Activated naive CD4-positive, alpha-beta T cell treated with anti-CD3 and anti-CD28 coated beads, Interleukin-2, amount 50 U/mL, for 72 hours (primary cell): ENCODE data around the gene SNX25. TPM values are rescaled to one million over a fixed set of nuclear protein-coding genes. Genes with fewer than 3 reads are reported as not detected.
"Not testable (repeated sequence)": the region's sequence is repeated elsewhere in the genome, so short reads cannot be mapped to it uniquely, and the experiment has no call there.

Experiments
- ATAC-seq, 2 donors: fragments of 150-1000 bp; cut with Tn5 transposase; 2 replicates each; pipeline ENCODE4 v1.10.0; 2021; ENCODE audit warnings: mild to moderate bottlenecking in 2 of 2, moderate library complexity in 2 of 2
- DNase-seq, 2 donors: peaks; one replicate each; pipeline ENCODE4 v3.0.0; 2021 to 2022; ENCODE audit warnings: low spot score in 2 of 2
- H3K27ac Mint-ChIP-seq, 2 donors: one replicate each; pipeline ENCODE4 v1.8.0; 2022; ENCODE audit warnings: mild to moderate bottlenecking in 2 of 2, mixed read lengths in 2 of 2
- H3K36me3 Mint-ChIP-seq, 2 donors: one replicate each; pipeline ENCODE4 v1.8.0; 2022; ENCODE audit warnings: mixed read lengths in 2 of 2
- H3K9me3 Mint-ChIP-seq, 2 donors: one replicate each; pipeline ENCODE4 v1.8.0; 2022; ENCODE audit warnings: mixed read lengths in 2 of 2
- total RNA-seq, 2 donors: library from RNA; stranded (reverse); gene quantifications; one replicate each; pipeline ENCODE4 v1.2.3, GENCODE V29; 2022

Gene SNX25
- total RNA-seq, 2 donors from 2014 or later: 9.8 to 19.9 TPM

- ATAC-seq, H3K9me3 Mint-ChIP-seq, DNase-seq: not testable (repeated sequence)
- Mint-ChIP-seq H3K36me3 (peaks cover 9 to 25% of the 10 kb centered on the region in 2 donors), H3K27ac (peak overlapping the region in 1 of 2 donors; percentile 84)
Measured at GRCh38 chr4:185329879-185330510, 120.6 kb downstream of the SNX25 start.

- no peak for DNase-seq
- Mint-ChIP-seq H3K9me3 (peaks cover 0 to 7% of the 10 kb centered on the region in 2 donors), H3K36me3 (peaks cover 9 to 32% of the 10 kb centered on the region in 2 donors), H3K27ac (no peak overlapping the region)
- ATAC-seq: peak in 1 of 2 donors; percentile 44
Measured at GRCh38 chr4:185332575-185333464, 123.4 kb downstream of the SNX25 start.

DNA sequence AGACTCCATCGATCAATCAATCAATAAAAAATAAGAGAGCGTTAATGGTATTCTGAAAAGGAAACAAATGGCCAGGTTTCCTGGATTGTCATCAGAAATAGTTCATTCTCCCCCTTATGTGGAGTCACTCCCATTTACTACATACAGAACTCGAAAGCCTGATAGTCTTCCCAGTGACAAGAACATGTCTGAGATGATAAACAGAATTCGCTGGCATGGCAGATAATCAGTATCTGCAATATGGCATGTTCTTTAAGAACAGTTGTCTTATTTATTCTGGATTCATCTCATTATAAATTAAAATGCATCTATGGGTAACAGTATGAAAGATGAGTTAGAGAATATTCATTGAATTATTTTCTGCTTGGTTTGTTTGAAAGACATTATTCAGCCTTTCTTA, 124.9 kb downstream of the SNX25 start:
- Mint-ChIP-seq H3K36me3 (peaks cover 2 to 28% of the 10 kb centered on the region in 2 donors), H3K9me3 (peaks cover 0 to 2% of the 10 kb centered on the region in 2 donors), H3K27ac (no peak overlapping the region)
- no peak for DNase-seq
- no peak for ATAC-seq

GRCh38 chr4:185335579-185335978, 126.2 kb downstream of the SNX25 start:
- Mint-ChIP-seq H3K27ac (no peak overlapping the region), H3K9me3 (no peaks in the 10 kb centered on the region), H3K36me3 (peaks cover 0 to 22% of the 10 kb centered on the region in 2 donors)
- no peak for DNase-seq
- no peak for ATAC-seq

- Mint-ChIP-seq H3K9me3 (no peaks in the 10 kb centered on the region), H3K27ac (no peak overlapping the region), H3K36me3 (peaks cover 6 to 28% of the 10 kb centered on the region in 2 donors)
- no peak for DNase-seq
- ATAC-seq: no peak
Measured at GRCh38 chr4:185339941-185340340, 130.5 kb downstream of the SNX25 start.

DNA sequence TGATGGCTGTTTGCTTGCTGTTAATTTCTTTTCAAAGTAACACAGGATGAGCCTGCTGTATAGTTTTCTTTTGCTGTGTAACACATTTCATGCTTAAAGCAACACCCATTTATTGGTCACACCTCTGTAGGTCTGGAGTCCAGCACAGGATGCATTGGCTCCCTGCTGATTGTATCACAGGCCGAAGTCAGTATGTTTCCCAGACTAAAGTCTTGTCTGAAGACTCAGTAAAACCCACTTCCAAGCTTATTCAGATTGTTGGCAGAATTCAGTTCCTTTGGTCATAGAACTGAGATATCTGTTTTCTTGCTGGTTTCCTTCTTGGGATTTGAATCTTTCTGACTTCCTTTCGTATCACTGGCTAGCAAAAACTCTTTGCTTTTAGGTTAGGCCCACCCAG, 132.0 kb downstream of the SNX25 start:
- DNase-seq: no peak
- Mint-ChIP-seq H3K36me3 (peaks cover 6 to 26% of the 10 kb centered on the region in 2 donors), H3K27ac (no peak overlapping the region), H3K9me3 (no peaks in the 10 kb centered on the region)
- ATAC-seq: no peak

DNA sequence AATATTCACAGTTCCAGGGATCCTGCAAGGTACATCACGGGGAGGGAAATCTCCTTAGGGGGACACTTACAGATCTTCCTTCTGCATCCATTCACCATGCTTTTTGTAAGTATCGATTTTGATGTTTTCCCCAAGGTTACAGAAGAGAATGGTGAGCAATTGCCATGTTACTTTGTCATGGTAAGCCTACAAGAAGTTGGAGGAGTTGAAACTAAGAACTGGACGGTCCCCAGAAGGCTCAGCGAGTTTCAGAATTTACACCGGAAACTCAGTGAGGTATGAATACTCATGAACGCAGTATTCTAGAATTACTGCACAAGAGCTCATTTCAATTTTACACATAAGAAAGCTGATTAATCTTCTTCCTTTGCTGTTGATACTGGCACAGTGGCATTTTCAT, 132.4 kb downstream of the SNX25 start:
- DNase-seq: no peak

GRCh38 chr4:185343726-185344581, 134.6 kb downstream of the SNX25 start:
- ATAC-seq (peak; percentile 6 to 63), DNase-seq (no peak)
- peak overlapping the region; percentile 74 to 83 for H3K27ac Mint-ChIP-seq
- no peaks in the 10 kb centered on the region for H3K9me3 Mint-ChIP-seq
- peaks cover 17 to 26% of the 10 kb centered on the region in 2 donors for H3K36me3 Mint-ChIP-seq

More for the DNA sequence above, 132.4 kb downstream of the SNX25 start:
- peak; percentile 37 to 59 for ATAC-seq
- Mint-ChIP-seq H3K9me3 (no peaks in the 10 kb centered on the region), H3K27ac (peak overlapping the region in 1 of 2 donors; percentile 4), H3K36me3 (peaks cover 8 to 25% of the 10 kb centered on the region in 2 donors)

DNA sequence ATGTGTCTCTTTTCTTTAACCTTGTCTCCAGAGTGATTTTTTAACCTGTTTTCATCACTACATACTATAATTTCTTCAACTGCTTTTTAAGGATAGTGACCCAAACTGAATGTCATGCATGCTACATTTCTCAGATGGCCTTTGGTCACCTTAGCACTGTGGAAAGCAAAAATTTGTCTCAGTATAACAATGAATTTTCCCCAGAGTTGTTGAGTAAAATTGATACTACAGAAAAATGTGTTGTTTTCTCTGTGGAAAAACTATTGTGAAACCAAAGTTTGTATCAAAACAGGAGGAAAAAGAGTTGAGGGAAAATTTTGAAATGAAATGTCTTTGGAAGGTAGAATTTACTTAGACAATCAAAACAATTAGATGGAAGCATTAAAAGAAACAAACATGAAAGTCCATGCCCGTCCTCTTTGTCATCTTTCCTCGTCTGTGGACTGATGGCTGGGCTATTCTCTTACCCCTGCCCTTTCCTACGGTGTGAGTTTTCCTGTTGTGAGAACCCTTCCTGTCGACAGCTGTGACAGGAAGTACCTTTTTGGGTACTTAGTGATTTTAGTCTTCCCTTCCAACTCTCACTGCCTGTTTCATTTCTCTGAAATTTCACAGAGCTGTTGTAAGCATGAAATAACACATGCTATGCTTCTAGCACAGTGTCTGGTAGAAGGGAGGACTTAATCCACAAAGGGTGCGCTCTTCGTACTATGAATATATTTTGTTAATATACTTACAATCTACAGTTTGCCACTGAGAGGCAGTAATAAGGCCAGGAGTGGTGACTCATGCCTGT, 135.5 kb downstream of the SNX25 start:
- no peaks in the 10 kb centered on the region for H3K9me3 Mint-ChIP-seq
- H3K27ac Mint-ChIP-seq: peak overlapping the region; percentile 74 to 83
- ATAC-seq: peak; percentile 60 to 61
- no peak for DNase-seq
- H3K36me3 Mint-ChIP-seq: peaks cover 19% of the 10 kb centered on the region in 2 donors

GRCh38 chr4:185346975-185347601, 137.7 kb downstream of the SNX25 start:
- peaks cover 17 to 26% of the 10 kb centered on the region in 2 donors for H3K36me3 Mint-ChIP-seq
- DNase-seq (no peak), ATAC-seq (no peak)
- H3K27ac Mint-ChIP-seq: no peak overlapping the region
- H3K9me3 Mint-ChIP-seq: no peaks in the 10 kb centered on the region

DNA sequence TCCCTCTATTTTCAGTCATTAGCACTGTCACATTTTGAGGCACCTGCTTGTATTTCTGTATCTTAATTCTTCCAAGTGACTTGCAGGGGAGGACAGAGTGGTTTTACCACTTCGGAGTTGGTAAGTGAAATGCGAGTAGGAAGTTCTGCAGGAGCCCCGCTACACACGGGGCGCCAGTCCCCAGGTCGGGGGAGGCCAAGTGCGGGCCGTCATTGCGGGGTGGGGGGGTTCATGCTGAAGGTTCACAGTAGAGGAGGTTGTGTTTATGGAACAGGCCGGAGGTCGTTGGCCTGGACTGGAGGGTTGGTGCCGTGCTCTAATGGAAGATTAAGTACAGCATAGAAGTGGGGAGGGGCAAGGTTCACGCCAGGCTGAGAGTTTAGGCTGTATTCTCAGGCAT, 142.3 kb downstream of the SNX25 start:
- DNase-seq (no peak), ATAC-seq (no peak)
- H3K27ac Mint-ChIP-seq: no peak overlapping the region
- H3K9me3 Mint-ChIP-seq: no peaks in the 10 kb centered on the region
- H3K36me3 Mint-ChIP-seq: peaks cover 12 to 20% of the 10 kb centered on the region in 2 donors

DNA sequence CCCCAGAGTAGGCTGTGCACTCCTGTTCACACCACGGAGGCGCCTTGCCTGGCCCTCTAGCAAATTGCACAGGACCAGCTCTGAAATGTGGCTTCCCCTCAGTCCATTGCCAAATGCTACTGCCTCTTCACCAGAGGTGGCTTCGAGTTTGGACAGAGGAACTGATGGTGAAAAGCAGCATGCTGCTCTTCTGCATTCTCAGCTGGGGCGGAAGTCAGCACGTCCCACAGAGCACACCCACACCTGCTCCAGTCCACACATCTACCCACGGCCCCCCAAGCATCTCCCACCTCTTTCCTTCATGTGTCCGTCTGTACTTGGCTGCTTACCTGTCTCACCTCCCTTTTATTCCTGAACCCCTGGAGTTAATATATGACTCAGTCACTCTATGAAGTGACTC, 142.8 kb downstream of the SNX25 start:
- no peaks in the 10 kb centered on the region for H3K9me3 Mint-ChIP-seq
- peaks cover 7 to 15% of the 10 kb centered on the region in 2 donors for H3K36me3 Mint-ChIP-seq
- peak overlapping the region in 1 of 2 donors; percentile 78 for H3K27ac Mint-ChIP-seq
- DNase-seq (no peak), ATAC-seq (no peak)

DNA sequence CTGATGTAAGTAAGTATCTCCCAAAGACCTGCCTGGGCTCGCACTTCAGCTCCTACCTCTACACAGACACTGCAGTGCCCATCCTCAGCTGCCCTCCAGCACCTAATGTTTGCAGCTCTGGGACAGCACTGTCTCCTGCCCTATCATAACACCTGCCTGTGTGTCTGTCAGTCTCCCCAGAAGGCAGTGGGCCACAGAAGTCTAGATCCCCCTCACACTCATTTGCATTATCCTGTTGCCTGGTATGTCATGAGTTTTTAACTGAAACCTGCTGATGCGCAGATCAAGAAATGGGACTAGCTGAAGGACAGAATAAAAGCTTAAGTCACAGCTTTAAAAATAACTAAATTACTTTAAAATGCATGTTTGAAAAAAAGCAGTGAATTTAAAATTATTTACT, 143.3 kb downstream of the SNX25 start:
- DNase-seq (no peak), ATAC-seq (no peak)
- Mint-ChIP-seq H3K9me3 (no peaks in the 10 kb centered on the region), H3K36me3 (peaks cover 7 to 15% of the 10 kb centered on the region in 2 donors), H3K27ac (peak overlapping the region in 1 of 2 donors; percentile 78)

- H3K27ac Mint-ChIP-seq: no peak overlapping the region
- no peaks in the 10 kb centered on the region for H3K9me3 Mint-ChIP-seq
- no peaks in the 10 kb centered on the region for H3K36me3 Mint-ChIP-seq
- ATAC-seq: peak in 1 of 2 donors; percentile 82
- DNase-seq: no peak
Measured at GRCh38 chr4:185357211-185357610, 147.8 kb downstream of the SNX25 start.

DNA sequence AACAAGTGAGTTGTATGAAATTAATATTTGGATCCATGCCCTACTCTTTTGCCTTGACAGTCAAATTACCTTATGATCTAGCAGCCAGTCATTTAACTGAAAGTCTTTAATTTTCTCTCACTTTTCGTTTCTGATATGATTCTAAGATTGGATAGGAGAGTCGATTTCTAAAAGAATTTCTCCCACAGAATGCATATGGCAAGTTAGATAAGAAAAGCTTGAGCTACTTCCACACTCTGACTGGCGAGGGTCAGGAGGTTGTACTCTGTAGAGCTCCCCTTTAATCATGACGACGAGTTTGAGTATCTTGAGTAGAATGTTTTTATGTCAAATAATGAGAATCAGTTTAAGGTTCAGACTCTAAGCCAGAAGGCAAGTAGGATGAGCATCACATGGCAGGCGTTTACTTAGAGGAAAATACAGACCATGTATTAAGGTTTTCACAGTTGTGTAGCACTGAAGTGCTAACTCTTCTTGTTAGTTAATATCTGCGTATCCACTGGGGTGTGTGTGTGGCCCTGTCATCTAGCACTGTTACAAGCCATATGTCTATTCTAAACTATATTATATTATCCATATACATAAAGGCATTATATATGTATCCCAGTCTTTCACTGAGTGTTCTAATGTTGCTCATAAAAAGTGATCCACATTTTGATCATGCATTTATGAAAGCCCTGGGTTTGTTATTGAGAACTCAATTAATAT, 148.5 kb downstream of the SNX25 start:
- ATAC-seq: peak in 1 of 2 donors; percentile 16
- DNase-seq: no peak
- no peaks in the 10 kb centered on the region for H3K36me3 Mint-ChIP-seq
- H3K9me3 Mint-ChIP-seq: no peaks in the 10 kb centered on the region
- no peak overlapping the region for H3K27ac Mint-ChIP-seq
